ENCODE results near the gene NEK11. TPM values are rescaled to one million over a fixed set of nuclear protein-coding genes. Genes with fewer than 3 reads are reported as not detected.

NEK11 gene
- total and polyA plus RNA-seq, 9 of the 15 experiments (the other 6 are each of a cell fraction or from before 2014, with no cell fraction given) = 0.28 to 1.5 (median 0.87) TPM

DNA sequence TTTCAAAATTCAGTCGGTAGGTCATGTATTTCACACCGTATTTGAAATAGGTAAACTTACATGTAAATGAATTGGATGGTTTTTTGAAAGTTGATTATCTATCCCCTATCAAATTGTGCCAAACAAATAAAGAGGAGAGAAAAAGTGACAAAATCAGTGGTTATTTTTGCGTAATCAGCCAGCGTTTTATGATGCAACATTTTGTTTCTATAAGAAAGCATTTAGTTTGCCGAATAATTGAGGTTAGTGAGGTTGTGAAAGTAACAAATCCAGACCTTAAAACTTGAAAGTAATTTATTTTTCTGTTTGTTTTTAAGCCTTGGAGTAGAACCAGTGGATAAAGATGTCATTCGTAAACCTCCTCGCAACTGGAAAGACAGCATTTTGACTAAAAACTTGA, 29.4 kb upstream of the NEK11 start:
- no TSS peak for BruUV-seq (replicated peaks)
- no peak overlapping the region for H3K4me2 ChIP-seq (ENCODE audit: insufficient read depth, low read length)
- H2AFZ ChIP-seq (ENCODE audit: low read depth, low read length) = no peak overlapping the region
- no peaks in the 10 kb centered on the region for H3K79me2 ChIP-seq (ENCODE audit: control insufficient read depth, insufficient read depth, low read length)
- in situ Hi-C loops (cut with MboI) (no loop called here), intact Hi-C loops (cut with micrococcal nuclease) (no loop called here)
- POLR2A ChIA-PET = no interaction called here
- DNase-seq (ENCODE audit: extremely low read depth in 1 of 4, low spot score in 3 of 4) (no peak), FAIRE-seq (no peak), ATAC-seq (no peak)
- H3K4me1 ChIP-seq (replicated peaks in 1 of 2; ENCODE audit: control insufficient read depth in 2 of 2, insufficient read depth in 2 of 2, low read length in 2 of 2) = no peaks in the 10 kb centered on the region
- no peak overlapping the region for H3K4me3 ChIP-seq
- peaks cover 46% of the 10 kb centered on the region for H3K36me3 ChIP-seq (ENCODE audit: control insufficient read depth, insufficient read depth, low read length)
- no peaks in the 10 kb centered on the region for H3K27me3 ChIP-seq (ENCODE audit: control insufficient read depth in 2 of 2, insufficient read depth in 2 of 2, low read length in 2 of 2)
- no peak overlapping the region for H3K27ac ChIP-seq (ENCODE audit: extremely low read depth, low read depth, low read length)
- H4K20me1 ChIP-seq (replicated peaks; ENCODE audit: control insufficient read depth, insufficient read depth, low read length) = no peaks in the 10 kb centered on the region
- no peaks in the 10 kb centered on the region for H3K9me3 ChIP-seq (replicated peaks; ENCODE audit: control insufficient read depth, insufficient read depth, low read depth, low read length)
- CTCF ChIA-PET (ENCODE audit: low intra/inter-chr PET ratio) = no interaction called here
- H3K9me1 ChIP-seq (ENCODE audit: control insufficient read depth, insufficient read depth, low read length) = no peaks in the 10 kb centered on the region
- no peak for TF ChIP-seq ELF4 (CRISPR knock-in tag; IDR thresholded peaks at IDR 0.05)
- TF ChIP-seq, protein P1, sequence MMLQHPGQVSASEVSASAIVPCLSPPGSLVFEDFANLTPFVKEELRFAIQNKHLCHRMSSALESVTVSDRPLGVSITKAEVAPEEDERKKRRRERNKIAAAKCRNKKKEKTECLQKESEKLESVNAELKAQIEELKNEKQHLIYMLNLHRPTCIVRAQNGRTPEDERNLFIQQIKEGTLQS (IDR thresholded peaks at IDR 0.05) = peak; percentile 35
- TF ChIP-seq, protein P1 (CRISPR knock-in tag; conservative IDR thresholded peaks at IDR 0.05) = no peak
- no peak for TF ChIP-seq ZNF583 (CRISPR knock-in tag; IDR thresholded peaks at IDR 0.05)
- TF ChIP-seq ZNF212 (CRISPR knock-in tag; IDR thresholded peaks at IDR 0.05) = no peak
- TF ChIP-seq FOXJ3 (CRISPR knock-in tag; IDR thresholded peaks at IDR 0.05) = no peak
- peak in 1 of 2 experiments; percentile 25; a peak in 2 of 4 replicates for TF ChIP-seq TRIM24 (IDR thresholded peaks at IDR 0.05)
- TF ChIP-seq ZBTB7A (IDR thresholded peaks at IDR 0.05; ENCODE audit: borderline replicate concordance, control insufficient read depth, low read depth, low read length) = no peak
- no peak for TF ChIP-seq RBM22 (IDR thresholded peaks at IDR 0.05; ENCODE audit: low read depth, low read length, poor library complexity, severe bottlenecking)
- no peak for TF ChIP-seq CEBPG (CRISPR knock-in tag; IDR thresholded peaks at IDR 0.05)
- TF ChIP-seq CEBPG (tag; conservative IDR thresholded peaks at IDR 0.05 in 1 of 2, IDR thresholded peaks at IDR 0.05 in 1 of 2) = peak; percentile 69 to 82
- TF ChIP-seq NFATC3 (IDR thresholded peaks at IDR 0.05) = no peak
- TF ChIP-seq U2AF1 (optimal IDR thresholded peaks at IDR 0.05; ENCODE audit: low read depth, low read length) = no peak
- TF ChIP-seq CEBPB (tag; IDR thresholded peaks at IDR 0.05) = peak; percentile 52; the same call in 1 of the 2 replicates
- TF ChIP-seq NFIX (CRISPR knock-in tag; IDR thresholded peaks at IDR 0.05; ENCODE audit: low read depth) = no peak
- no peak for TF ChIP-seq TSHZ1 (CRISPR knock-in tag; IDR thresholded peaks at IDR 0.05)
- no peak for TF ChIP-seq MYNN (IDR thresholded peaks at IDR 0.05)
- no peak for TF ChIP-seq MYNN (CRISPR knock-in tag; IDR thresholded peaks at IDR 0.05)
- no peak overlapping the region for H3K9ac ChIP-seq (ENCODE audit: insufficient read depth in 1 of 2, low read depth in 2 of 2, low read length in 2 of 2)
- 86% methylated on average over 7 of the region's 7 CpGs for WGBS (ENCODE audit: insufficient coverage, low coverage, missing lambda C conversion rate)
